HL-60 (cell line): ENCODE results near the gene DIP2A.

Source experiments
- DNase-seq, 2 experiments: peaks; one replicate each; pipeline ENCODE4 v3.0.0-alpha.2; 2010 to 2020; ENCODE audit warnings: low read depth in 1 of 2, low spot score in 1 of 2
- H3K27ac ChIP-seq: fragments of 250-450 bp; sonication (Bioruptor Pico); replicated peaks from 2 replicates; pipeline ENCODE4 v1.5.1; 2020; ENCODE audit warnings: mild to moderate bottlenecking, moderate library complexity
- H3K27me3 ChIP-seq: fragments of 250-450 bp; sonication (Bioruptor Pico); 2 replicates; pipeline ENCODE4 v1.5.1; 2021; ENCODE audit warnings: mild to moderate bottlenecking, moderate library complexity; ENCODE audit not compliant: insufficient read depth, poor library complexity, severe bottlenecking
- H3K4me3 ChIP-seq: replicated peaks from 2 replicates; pipeline ENCODE4 v1.5.1; 2011; ENCODE audit warnings: mild to moderate bottlenecking, control low read depth, low read length; ENCODE audit not compliant: insufficient read depth
- CTCF ChIP-seq: IDR thresholded peaks from one replicate; pipeline ENCODE4 v1.5.1; 2011; ENCODE audit warnings: low read length, control low read depth, inconsistent platforms; ENCODE audit not compliant: insufficient read depth
- GABPA ChIP-seq: IDR thresholded peaks from 2 replicates; pipeline ENCODE4 v1.6.1; 2012; ENCODE audit warnings: low read depth
- POLR2AphosphoS5 ChIP-seq: IDR thresholded peaks from 2 replicates; pipeline ENCODE4 v1.6.1; 2012; ENCODE audit warnings: low read depth
- SPI1 ChIP-seq: IDR thresholded peaks from 2 replicates; pipeline ENCODE4 v1.6.1; 2012; ENCODE audit warnings: low read depth, mild to moderate bottlenecking, borderline replicate concordance
- TF ChIP-seq, protein P1 (sequence below): IDR thresholded peaks from 2 replicates; pipeline ENCODE4 v1.6.1; 2012; ENCODE audit warnings: low read depth; ENCODE audit not compliant: insufficient replicate concordance

The DIP2A gene

DNA sequence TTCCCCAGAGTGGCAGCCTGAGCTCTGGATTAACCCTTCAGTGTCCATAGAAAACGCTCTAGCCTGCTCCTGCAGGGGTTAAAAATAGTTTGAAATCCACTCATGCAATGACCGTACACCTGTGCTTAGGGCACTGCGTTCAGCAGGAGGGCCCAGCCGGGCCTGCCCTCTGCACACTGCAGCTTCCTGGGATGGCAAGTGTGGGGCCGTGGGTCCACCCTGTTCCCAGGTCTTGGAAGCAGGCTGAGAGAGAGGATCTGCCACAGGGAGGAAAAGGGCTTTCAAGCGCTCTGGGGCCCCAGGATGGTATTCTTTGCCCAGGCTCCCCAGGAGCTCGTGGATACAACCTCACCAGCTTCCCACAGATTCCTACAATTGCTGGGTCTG, 147.7 kb downstream of the DIP2A start:
- DNase-seq, result no peak
- TF ChIP-seq, protein P1, sequence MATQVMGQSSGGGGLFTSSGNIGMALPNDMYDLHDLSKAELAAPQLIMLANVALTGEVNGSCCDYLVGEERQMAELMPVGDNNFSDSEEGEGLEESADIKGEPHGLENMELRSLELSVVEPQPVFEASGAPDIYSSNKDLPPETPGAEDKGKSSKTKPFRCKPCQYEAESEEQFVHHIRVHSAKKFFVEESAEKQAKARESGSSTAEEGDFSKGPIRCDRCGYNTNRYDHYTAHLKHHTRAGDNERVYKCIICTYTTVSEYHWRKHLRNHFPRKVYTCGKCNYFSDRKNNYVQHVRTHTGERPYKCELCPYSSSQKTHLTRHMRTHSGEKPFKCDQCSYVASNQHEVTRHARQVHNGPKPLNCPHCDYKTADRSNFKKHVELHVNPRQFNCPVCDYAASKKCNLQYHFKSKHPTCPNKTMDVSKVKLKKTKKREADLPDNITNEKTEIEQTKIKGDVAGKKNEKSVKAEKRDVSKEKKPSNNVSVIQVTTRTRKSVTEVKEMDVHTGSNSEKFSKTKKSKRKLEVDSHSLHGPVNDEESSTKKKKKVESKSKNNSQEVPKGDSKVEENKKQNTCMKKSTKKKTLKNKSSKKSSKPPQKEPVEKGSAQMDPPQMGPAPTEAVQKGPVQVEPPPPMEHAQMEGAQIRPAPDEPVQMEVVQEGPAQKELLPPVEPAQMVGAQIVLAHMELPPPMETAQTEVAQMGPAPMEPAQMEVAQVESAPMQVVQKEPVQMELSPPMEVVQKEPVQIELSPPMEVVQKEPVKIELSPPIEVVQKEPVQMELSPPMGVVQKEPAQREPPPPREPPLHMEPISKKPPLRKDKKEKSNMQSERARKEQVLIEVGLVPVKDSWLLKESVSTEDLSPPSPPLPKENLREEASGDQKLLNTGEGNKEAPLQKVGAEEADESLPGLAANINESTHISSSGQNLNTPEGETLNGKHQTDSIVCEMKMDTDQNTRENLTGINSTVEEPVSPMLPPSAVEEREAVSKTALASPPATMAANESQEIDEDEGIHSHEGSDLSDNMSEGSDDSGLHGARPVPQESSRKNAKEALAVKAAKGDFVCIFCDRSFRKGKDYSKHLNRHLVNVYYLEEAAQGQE, result no peak
- no peaks in the 10 kb centered on the region for H3K27me3 ChIP-seq
- peak overlapping the region; percentile 90 for H3K27ac ChIP-seq
- no peak overlapping the region for H3K4me3 ChIP-seq

DNA sequence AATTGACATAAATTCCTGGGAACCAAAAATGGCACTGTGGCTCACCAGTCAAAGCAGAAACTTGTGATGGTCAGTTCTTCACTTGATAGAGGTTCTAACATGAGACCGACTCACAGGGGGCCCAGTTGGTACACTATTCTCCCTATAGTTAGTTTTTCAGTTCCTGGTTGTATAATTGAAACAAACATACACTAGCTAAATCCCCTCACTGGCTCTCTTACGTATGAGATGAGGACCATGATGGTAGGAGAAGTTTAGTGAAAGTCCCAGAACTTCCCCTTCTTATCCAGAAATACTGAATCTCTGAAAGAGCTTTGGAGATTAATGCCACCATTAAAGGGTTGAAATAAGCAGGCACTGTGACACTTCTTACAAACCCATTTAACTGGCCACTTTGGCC, 148.9 kb downstream of the DIP2A start:
- Histone ChIP-seq H3K27me3 (no peaks in the 10 kb centered on the region), H3K27ac (peak overlapping the region; percentile 19; the same call in 1 of the 2 replicates), H3K4me3 (no peak overlapping the region)
- no peak for DNase-seq
- TF ChIP-seq POLR2AphosphoS5 (no peak), GABPA (no peak), CTCF (no peak), SPI1 (no peak)
- TF ChIP-seq, protein P1, result no peak

GRCh38 chr21:46608672-46609111, 150.0 kb downstream of the DIP2A start:
- Histone ChIP-seq H3K4me3 (no peak overlapping the region), H3K27me3 (no peaks in the 10 kb centered on the region), H3K27ac (no peak overlapping the region)
- 0 out of 2 replicates have a peak, but pooled peaks have one; percentile 7 for TF ChIP-seq SPI1
- TF ChIP-seq GABPA, result no peak
- DNase-seq, result no peak

DNA sequence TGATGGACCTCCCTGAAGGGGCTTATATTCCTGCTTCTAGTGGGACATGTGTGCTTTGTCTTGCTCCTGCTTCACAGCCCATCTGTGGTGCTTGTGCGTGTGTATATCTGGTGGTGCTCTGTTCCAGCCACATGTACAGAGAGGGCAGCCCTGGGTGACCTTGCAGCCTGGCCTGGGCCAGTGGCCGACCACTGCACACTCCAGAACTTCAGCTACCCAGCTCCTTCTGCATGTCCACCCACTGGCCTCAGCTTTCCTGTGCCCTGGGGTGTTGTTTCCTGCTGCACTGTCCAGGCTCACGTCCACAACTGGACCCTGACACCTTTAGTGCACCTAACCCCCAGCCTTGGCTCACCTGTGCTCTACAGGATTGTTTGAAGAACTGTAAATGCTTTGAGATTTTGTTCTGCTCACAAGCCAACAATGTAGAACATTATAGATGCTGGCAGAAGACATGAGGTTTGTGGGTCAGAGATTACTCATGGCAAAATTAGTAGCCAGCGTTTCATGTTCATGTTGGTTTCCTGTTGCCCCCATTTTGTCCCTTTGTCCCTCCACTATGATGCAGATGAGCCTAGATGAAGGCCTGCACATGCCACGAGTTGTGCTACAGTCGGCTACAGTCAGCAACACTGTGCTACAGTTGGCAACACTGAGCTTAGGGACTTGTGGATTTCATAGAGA, 151.5 kb downstream of the DIP2A start:
- no peak for DNase-seq
- Histone ChIP-seq H3K27me3 (no peaks in the 10 kb centered on the region), H3K4me3 (no peak overlapping the region), H3K27ac (no peak overlapping the region)
- TF ChIP-seq GABPA (no peak), POLR2AphosphoS5 (no peak), SPI1 (no peak), CTCF (no peak)
- TF ChIP-seq, protein P1, result no peak
